C4-2B (cell line): ENCODE results near the gene EPDR1.

ENCODE experiments used
- H3K27ac ChIP-seq: fragments of 450-650 bp; 2 replicates; pipeline ENCODE4 v1.5.1; 2017
- CTCF ChIP-seq: fragments of 450-650 bp; conservative IDR thresholded peaks from 2 replicates; pipeline ENCODE4 v1.5.1; 2017; ENCODE audit warnings: mild to moderate bottlenecking
- ZFX ChIP-seq: fragments of 450-650 bp; IDR thresholded peaks from 2 replicates; pipeline ENCODE4 v1.6.1; 2017

Gene EPDR1

GRCh38 chr7:37930226-37930948, 9.9 kb downstream of the EPDR1 start:
- H3K27ac ChIP-seq, result no peak overlapping the region
- TF ChIP-seq CTCF (no peak), ZFX (no peak)

GRCh38 chr7:37932543-37932942, 12.1 kb downstream of the EPDR1 start:
- H3K27ac ChIP-seq, result no peak overlapping the region
- TF ChIP-seq ZFX (no peak), CTCF (no peak)

GRCh38 chr7:37933018-37933566, 12.7 kb downstream of the EPDR1 start:
- no peak for TF ChIP-seq ZFX
- TF ChIP-seq CTCF, result no peak
- H3K27ac ChIP-seq, result no peak overlapping the region

GRCh38 chr7:37942934-37943610, 22.6 kb downstream of the EPDR1 start:
- no peak overlapping the region for H3K27ac ChIP-seq
- TF ChIP-seq CTCF (no peak), ZFX (no peak)

GRCh38 chr7:37943905-37944736, 23.7 kb downstream of the EPDR1 start:
- TF ChIP-seq CTCF (no peak), ZFX (no peak)
- no peak overlapping the region for H3K27ac ChIP-seq

- no peak overlapping the region for H3K27ac ChIP-seq
Observed at GRCh38 chr7:37944737-37945054, 24.3 kb downstream of the EPDR1 start.

More at GRCh38 chr7:37944737-37945054, 24.3 kb downstream of the EPDR1 start:
- TF ChIP-seq ZFX (no peak), CTCF (no peak)
